NCI-H226 (cell line): ENCODE data around the gene DNAJB12.
"Not testable (repeated sequence)": the region's sequence is repeated elsewhere in the genome, so short reads cannot be mapped to it uniquely, and the experiment has no call there.

Experiments used
- DNase-seq: peaks from one replicate; pipeline ENCODE4 v3.0.0-alpha.2; 2015

DNAJB12 gene

GRCh38 chr10:72353028-72353964 lies 1.4 kb downstream of the DNAJB12 start:
- no peak for DNase-seq

GRCh38 chr10:72351479-72351878 lies 3.2 kb downstream of the DNAJB12 start:
- no peak for DNase-seq

- DNase-seq, result no peak
Measured at GRCh38 chr10:72349438-72349837, 5.3 kb downstream of the DNAJB12 start.

DNA sequence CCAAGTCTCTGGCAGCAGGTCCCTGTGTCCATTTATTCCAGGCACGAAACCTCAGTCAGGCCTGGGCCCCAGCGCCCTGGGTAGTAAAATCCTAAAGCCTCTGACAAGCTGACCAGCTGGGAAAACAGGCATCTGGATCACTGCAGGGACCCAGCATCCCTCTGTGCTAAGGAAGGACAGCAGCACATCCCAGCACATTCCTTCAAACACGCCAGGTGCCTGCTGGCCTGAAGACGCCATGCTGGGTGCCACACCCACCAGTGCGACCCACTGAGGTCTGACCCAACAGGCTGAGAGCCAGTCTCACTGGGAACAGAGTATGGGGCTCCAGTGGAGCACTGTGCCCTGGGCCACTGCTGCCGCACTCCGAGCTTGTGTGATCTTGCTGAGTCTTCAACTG lies 6.4 kb downstream of the DNAJB12 start:
- no peak for DNase-seq

- DNase-seq, result not testable (repeated sequence)
Measured at GRCh38 chr10:72346117-72346516, 8.6 kb downstream of the DNAJB12 start.

- DNase-seq, result no peak
Measured at GRCh38 chr10:72344932-72345331, 9.8 kb downstream of the DNAJB12 start.

GRCh38 chr10:72342911-72343310 lies 11.8 kb downstream of the DNAJB12 start:
- DNase-seq, result no peak

GRCh38 chr10:72340510-72341261 lies 14.0 kb downstream of the DNAJB12 start:
- no peak for DNase-seq

GRCh38 chr10:72338180-72338579 lies 16.5 kb downstream of the DNAJB12 start:
- DNase-seq, result no peak

DNA sequence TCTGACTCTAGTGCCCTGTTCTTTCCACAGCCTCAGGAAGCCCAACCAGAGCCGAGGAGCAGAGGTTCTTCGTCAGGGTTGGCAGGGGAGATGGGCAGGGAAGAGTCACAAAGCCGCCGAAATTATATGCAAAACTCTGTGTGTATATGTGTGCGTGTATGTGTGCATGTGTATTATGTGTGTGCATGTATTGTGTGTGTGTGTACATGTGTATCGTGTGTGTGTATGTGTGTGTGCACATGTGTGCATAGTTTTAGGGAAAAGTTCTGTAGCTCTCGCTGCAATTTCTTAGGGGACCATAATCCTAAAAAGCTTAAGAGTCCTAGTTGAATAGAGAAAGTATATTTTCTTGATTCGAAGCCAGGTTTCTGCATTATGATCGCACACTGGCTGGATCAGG lies 17.0 kb downstream of the DNAJB12 start:
- no peak for DNase-seq

DNA sequence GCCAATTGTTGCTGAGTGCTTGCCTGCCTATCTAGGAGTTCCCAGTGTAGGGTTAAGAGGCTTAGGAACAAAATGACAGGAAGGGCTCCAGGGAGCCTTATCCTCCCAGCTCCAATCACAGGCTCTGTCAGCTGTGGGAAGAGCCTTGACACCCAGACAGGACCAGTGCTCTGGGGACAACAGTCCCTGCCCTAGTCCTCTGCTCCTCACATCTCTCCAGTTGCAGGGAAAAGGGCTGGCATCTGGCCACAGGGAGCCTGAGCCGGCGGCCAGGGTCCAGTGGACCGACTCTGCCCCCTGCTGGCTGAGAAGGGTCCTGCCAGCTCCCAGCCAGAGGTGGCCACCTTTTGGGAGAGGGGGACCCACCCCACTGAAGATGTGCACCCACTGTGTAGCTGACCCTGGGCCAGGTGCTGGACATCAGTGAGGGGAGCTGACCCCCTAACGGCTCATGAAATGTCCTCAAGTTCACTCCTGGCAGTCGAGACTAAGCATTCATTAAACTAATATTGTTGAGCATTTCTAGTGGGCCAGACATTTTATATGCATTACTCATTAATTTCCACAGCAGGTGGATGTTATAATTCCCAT lies 17.6 kb downstream of the DNAJB12 start:
- peak; percentile 49 for DNase-seq

- peak; percentile 16 for DNase-seq
Measured at GRCh38 chr10:72336259-72337038, 18.3 kb downstream of the DNAJB12 start.

GRCh38 chr10:72335394-72336258 lies 19.1 kb downstream of the DNAJB12 start:
- DNase-seq, result peak; percentile 46

GRCh38 chr10:72334825-72335393 lies 19.8 kb downstream of the DNAJB12 start:
- DNase-seq, result peak; percentile 94

DNA sequence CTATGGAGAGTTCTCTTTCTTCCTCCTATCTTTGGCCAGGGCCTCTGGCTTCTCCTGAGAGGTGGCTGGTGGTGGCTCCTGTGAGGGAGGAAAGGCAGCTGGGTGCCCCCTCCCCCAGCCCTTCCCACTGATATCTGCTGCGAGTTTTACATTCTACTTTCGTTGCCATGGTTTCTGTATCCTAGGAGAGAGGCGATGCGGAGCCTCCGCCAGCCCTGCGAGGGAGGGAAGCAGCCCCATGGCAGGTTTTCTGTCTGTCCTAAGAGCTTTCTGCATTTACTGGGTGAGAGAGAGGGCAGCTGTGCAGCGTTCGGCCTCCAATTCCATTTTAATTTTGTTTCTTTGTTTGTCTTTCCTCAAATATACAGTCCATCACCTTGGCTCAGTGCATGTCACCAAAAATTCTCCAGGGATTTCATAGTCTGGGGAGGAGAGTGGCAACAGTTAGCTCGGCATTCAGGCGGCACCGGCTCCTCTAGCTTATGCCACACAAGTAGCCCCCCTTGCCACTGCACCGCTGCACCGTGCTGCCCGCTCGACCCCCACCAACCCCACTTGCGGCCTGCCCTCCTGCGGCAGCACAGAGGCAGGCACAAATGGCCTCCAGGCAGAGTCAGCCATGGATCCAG lies 20.4 kb downstream of the DNAJB12 start:
- DNase-seq, result peak; percentile 56

- no peak for DNase-seq
Measured at GRCh38 chr10:72333112-72334015, 21.4 kb downstream of the DNAJB12 start.

DNA sequence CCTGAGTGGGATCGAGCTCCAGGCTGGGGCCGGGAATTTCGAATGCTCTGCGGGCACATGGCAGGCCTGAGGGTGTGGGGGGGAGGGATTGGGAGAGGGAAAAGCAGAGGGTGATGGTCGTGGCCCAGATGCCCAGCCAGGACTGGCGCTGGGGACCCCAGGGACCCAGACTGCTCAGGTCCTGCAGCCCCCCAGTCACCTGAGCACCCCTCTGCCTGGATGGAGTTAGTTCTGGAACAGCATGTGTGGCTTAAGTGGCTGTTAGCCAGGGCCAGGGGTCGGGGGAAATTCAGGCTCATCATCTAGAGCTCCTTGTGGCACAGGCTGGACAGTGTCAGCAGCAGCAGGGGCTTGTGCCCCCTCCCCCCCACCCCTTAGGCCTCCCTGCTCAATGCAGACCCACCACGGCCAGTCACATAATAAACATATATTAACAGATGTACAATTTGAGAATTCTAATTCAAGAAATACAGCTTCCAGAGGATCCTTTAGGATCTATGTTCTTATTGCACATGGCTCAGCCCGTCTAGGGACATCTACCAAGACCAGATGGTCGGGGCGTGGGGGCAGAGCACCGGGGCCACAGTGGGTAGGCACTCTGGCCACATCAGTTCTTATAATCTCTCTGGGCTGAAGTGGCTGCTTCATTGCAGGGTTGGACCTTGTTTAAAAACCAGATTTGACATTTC lies 22.2 kb downstream of the DNAJB12 start:
- DNase-seq, result no peak

DNA sequence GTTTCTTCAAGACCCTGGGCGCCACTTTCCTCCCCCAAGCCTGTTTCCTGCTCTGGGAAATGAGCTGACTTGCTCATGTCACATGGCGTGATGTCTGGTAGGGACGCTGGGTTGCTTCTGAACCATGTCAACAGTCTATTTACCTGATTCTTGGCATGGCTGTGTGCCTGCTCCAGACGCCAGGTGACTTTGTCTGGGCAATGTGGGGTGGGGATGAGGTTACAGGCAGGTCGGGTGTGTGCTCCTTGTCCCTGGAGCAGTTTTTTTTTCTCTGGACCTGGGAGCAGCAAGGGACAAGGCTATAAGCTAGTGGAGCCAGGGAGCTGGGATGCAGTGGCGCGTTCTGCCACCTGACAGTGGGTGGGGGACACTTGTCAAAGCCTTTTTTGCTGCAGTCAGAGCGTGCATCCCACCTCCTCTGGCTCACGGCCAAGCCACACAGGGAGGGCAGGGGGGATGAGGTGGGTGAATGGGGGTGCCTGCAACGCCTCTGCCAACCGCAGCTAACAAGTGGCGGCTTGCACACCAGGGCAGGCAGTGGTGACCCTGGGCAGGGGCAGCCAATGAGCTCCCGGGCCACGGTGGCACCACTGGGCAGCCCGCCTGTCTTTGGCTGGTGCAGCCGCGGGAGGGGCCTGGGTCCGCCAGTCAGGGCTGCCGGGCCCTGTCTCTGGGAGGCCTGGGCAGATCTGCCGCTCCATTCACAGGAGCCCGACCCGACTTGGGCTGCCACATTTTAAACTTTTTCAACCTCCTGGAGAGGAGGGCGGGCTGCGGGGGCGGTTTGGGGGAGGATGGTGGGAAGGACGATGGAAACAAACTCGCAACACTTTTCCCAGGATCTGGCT lies 22.9 kb downstream of the DNAJB12 start:
- DNase-seq, result peak; percentile 97
